GM21786 (cell line): ENCODE measurements around the gene ALG2.

ENCODE experiments used
- ATAC-seq: cut with Tn5 transposase; IDR thresholded peaks from one replicate; pipeline ENCODE4 v1.9.1; 2021; ENCODE audit not compliant: unreplicated experiment

ALG2 gene

DNA sequence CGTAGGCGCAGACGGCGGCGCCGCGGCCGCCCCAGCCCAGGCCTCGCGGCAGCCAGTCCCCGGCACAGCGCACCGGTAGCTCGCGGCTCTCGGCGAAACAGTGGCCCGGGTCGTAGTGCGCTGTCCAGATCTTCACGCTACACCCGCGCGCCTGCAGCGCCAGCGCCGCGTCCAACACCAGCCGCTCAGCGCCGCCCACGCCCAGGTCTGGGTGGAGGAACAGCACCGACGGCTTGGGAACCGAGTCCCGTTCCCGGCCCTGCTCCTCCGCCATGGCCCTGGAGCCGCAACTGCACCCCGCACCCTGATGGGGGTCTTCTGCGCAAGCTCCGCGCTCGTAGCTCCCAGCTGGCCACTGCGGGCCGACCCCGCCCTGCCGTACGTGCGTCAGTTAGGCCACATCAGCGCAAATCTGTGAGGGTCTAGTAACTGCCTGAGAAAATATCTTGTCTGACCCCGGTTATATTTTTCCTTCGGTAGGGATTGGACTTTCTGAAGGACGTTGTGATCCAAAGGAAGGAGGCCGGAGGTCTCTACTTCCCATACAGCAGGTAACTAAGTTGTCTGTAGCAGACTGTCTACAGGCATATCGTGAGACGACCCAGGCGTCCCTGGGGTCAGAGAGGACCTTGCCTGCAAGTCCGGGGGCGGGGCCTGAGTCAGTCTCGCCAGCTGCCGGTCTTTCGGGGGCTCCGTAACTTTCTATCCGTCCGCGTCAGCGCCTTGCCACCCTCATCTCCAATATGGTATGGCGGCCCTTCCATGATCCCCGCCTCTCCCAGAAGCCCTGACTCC is at the start of gene ALG2, which contains the start of gene SEC61B:
TSS of gene ALG2 (minus strand) at position 322 of the 795 bp plus-strand sequence. CDS start at position 274, 48 bp downstream.
TSS of gene SEC61B (plus strand) at position 662 of the 795 bp plus-strand sequence. CDS start at position 744, 82 bp downstream.
- ATAC-seq = peak; percentile 92

DNA sequence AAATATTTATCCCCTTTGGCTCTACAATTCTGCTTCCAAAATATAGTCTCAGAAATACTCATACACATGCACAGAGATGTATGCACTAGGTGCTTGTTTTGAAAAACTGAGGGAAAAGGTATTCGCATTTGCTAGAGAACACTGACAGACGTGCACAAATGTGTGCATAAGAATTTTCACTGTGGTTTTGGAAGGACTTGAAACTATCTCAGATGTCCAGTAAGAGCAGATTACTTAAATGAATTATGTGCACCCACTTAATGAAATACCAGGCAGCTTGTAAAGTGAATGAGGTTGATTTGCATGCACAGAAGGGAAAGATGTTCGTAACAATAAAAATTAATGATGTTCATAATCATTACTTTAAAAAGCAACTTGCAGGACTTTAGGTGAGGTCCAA is 48.7 kb upstream of the ALG2 start:
- no peak for ATAC-seq

DNA sequence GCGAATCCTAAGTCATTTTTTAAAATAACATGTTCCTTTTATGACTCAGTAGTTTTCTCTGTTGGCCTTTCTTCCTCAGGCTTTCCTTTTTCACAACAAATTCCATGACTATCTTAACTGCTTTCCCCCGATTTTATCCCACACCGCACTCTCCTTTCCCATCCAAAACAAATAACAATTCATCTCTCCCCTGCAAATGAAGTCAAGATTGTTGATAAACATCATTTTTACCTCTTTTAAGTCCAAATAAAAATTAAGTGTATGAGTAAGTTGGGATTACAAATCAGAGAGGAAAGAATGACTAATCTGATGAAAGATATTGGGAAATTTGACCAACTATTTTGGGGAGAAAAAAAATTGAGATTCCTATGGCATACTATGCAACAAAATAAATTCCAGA is 47.7 kb upstream of the ALG2 start:
- no peak for ATAC-seq

- ATAC-seq = peak; percentile 68
Measured at GRCh38 chr9:99266255-99267023, 44.7 kb upstream of the ALG2 start.

GRCh38 chr9:99265691-99266090 is 43.9 kb upstream of the ALG2 start:
- no peak for ATAC-seq

DNA sequence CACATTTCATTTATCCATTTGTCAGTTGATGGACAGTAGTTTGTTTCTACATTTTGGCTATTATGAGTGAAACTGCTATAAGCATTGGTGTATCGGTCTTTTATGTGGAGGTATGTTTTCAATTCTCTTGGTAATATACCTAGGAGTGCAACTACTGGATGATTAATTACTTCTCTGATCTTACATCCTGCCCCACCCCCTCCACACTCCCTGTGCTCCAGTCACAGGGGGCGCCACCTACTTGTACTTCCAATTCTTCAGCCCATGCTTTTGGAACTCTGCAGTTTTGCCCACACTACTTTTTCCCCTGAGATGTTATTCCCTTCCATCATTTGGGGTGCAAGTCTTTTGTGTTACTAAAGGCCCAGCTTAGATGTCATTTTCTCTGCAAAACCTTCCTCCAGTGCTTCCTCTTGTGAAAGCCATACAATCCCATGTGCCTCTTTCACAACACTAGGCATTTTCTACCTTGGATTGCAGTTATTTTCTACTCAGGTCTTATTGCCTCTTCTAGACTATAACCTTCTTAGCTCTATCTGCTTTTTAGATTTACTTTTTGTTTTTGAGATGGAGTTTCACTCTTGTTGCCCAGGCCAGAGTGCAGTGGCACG is 42.4 kb upstream of the ALG2 start:
- no peak for ATAC-seq

DNA sequence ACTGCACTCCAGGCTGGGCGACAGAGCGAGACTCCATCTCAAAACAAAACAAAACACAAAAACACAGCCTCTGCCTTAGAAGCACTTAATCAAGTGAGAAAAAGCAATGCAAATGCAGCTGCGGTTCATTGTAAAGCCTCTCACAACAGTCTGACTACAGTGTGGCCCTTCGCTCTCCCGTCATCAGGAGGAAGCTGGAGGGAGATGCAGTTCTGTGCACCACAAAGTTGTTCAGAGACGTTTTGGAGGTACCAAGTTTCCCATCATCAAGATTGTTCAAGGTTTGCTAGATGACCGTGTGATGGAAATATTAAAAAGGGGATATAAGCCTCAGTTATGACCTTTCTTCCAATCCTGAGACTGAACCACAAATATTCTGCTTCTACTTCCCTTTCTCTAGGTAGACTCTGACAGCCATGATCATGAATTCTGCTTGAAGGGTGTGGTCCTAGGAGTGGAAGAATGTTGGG is 41.2 kb upstream of the ALG2 start:
- ATAC-seq = peak; percentile 47

GRCh38 chr9:99261923-99262322 is 40.2 kb upstream of the ALG2 start:
- ATAC-seq = no peak

- no peak for ATAC-seq
Measured at GRCh38 chr9:99259231-99259918, 37.6 kb upstream of the ALG2 start.

DNA sequence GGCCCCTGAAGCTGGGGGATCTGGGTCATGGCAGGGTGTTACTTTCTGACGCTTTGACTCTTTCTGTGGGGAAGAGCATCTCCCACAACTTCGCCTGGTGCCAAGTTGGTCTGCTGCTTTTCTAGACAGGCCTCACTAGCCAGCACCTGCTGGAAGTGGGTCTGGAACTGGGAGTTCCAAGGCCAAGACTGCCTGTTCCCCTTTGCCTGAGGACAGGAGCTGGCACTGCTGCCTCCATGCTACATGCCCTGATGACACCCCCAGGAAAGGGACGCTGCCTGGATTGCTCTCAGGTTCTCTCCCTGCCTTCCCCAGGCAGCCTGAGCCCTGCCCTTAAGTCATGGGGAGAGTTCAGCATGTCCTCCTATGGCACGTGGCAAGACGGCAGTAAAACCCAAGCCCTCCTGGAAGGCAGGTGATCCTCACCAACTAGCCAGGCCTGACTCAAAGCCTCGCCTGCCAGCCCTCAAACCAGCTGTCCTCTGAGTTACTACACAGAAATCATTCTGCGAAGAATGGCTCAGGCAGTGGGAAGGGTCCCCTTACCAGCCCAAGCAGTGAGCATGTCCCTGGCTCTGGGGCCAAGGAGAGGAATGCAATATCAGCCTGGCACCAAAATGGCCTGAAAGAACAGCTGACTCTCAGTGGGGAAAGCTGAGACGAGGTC is 36.1 kb upstream of the ALG2 start:
- no peak for ATAC-seq

GRCh38 chr9:99255651-99256050 is 33.9 kb upstream of the ALG2 start:
- ATAC-seq = no peak

DNA sequence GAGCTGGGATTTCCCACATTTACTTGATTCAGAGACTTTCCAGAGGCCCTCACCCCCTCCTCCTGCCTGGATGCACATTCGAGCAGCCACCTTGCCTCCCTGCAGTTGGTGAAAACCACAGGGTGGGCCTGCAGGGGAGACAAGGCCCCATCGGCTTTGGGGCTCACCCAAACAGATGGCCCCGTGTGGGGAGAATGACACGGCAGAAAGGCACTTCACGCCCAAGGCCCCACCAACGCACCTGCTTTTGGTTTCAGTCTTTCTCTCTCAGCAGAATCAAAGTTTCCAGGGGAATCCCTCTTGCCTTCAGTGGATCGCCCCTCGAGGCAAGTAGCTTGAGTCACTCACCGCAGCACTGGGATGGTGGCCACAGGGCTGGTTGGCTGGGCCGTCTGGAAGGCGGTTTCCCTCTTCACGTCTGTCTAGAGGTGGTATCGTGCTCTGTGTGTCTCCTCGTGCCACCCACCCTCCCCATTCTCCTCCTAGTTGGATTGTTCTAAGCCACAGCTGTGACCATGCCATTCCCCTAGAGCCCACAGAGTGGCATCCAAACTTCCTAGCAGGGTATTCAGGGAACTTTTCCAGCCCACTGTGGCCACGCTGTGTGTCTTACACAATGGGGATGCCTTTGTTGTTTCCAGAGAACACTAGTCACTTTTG is 32.2 kb upstream of the ALG2 start:
- peak; percentile 78 for ATAC-seq

- peak; percentile 32 for ATAC-seq
Measured at GRCh38 chr9:99253134-99253533, 31.4 kb upstream of the ALG2 start.

DNA sequence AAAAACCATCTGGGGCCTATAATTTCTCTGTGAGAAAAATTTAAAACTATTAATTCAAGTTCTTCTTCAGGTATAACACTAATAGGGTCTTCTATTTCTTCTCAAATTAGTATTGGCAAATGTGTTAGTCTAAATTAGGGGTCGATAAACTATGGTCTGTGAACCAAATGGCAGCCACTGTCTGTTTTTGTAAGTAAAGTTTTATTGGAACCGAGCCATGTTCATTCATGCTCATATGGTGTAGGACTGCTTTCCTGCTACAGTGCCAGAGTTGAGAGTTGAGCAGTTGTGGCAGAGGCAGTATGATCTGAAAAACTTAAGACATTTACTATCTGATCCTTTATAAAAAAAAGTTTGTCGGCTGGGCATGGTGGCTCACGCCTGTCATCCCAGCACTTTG is 29.4 kb upstream of the ALG2 start:
- no peak for ATAC-seq

DNA sequence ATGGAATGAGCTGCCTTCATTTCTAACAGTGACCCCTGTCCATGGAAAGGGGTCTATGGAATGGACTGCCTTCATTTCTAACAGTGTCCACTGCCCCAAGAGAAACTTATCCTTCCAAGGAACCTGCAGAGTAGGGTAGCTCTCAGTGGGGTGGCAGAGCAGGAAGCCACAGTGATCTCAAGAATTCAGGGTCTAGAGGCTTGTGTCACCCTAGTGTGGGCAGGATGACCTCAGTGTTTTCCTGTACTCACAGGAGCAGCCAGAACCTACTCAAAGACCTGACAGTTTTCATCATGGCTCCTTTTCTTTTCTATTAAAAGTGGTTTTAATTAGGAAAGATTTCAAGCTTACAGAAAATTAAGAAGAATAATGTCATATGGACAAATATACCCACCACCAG is 27.9 kb upstream of the ALG2 start:
- no peak for ATAC-seq

- peak; percentile 94 for ATAC-seq
Measured at GRCh38 chr9:99244344-99245260, 22.9 kb upstream of the ALG2 start.

DNA sequence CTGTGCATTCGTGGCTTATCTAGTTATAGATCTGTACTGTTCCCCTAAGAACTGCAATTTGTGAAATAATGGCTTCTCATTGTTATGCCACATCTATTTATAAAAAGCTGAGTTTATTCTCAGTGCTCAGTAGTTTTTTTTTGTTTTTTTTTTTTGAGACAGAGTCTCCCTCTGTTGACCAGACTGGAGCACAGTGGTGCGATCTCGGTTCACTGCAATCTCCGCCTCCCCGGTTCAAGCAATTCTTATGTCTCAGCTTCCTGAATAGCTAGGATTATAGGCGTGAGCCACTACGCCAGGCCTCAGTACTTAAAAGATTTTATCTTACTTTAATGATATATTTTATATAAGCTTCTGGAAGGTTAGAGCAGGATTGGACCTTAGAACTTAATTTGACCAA is 19.4 kb upstream of the ALG2 start:
- ATAC-seq = no peak

DNA sequence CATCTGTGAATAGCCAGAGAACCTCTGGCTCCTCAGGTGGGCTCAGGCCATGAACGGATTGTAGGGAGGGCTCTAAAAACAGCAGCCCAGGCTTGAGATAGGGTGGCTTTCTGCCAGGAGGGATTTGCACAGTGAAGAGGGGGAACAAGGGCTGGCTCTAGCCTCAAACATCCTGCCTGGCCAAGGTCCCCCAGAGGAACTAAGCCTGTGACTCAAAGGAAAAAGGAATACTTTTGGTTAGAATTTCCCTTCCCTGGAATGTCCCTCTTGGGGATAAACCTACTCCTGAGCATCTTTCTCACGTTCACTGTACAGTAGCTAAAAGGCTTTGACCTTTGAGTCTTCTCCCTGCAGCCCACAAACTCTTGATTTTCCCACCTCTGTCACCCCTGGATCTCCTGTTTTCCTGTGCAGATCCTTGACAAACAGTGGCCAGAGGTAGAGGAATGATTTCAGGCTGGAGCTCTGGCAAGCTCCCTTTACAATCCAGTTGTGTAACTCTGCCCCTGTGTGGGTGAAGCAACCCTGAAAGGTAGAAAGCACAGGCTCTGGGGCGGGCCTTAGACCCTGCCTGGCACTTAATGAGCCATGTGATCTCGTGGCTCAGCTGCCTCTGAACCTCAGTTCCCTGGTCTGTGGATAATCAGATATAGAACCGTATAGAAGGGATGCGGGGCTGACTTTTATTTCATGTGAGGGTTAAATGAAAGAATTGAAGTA is 17.8 kb upstream of the ALG2 start:
- no peak for ATAC-seq
